HG03432 (cell line): ENCODE results near the gene ERI3.

ENCODE experiments used
- ATAC-seq: cut with Tn5 transposase; IDR thresholded peaks from one replicate; pipeline ENCODE4 v1.9.1; 2021; ENCODE audit warnings: mild to moderate bottlenecking, moderate library complexity; ENCODE audit not compliant: unreplicated experiment

Gene ERI3

GRCh38 chr1:44289530-44289929 is 65.5 kb downstream of the ERI3 start:
- ATAC-seq, result no peak

GRCh38 chr1:44288883-44289282 is 66.2 kb downstream of the ERI3 start:
- no peak for ATAC-seq

GRCh38 chr1:44284184-44284583 is 70.9 kb downstream of the ERI3 start:
- ATAC-seq, result no peak

- no peak for ATAC-seq
Measured at GRCh38 chr1:44283524-44284173, 71.4 kb downstream of the ERI3 start.

GRCh38 chr1:44282704-44283426 is 72.2 kb downstream of the ERI3 start:
- no peak for ATAC-seq

- no peak for ATAC-seq
Measured at GRCh38 chr1:44281962-44282703, 72.9 kb downstream of the ERI3 start.

GRCh38 chr1:44276901-44277300 is 78.2 kb downstream of the ERI3 start:
- no peak for ATAC-seq

- ATAC-seq, result no peak
Measured at GRCh38 chr1:44275991-44276405, 79.1 kb downstream of the ERI3 start.

GRCh38 chr1:44275296-44275962 is 79.6 kb downstream of the ERI3 start:
- no peak for ATAC-seq

- no peak for ATAC-seq
Measured at GRCh38 chr1:44273560-44274350, 81.3 kb downstream of the ERI3 start.

- no peak for ATAC-seq
Measured at GRCh38 chr1:44272992-44273391, 82.1 kb downstream of the ERI3 start.

- no peak for ATAC-seq
Measured at GRCh38 chr1:44271646-44272045, 83.4 kb downstream of the ERI3 start.

- no peak for ATAC-seq
Measured at GRCh38 chr1:44270686-44271628, 84.1 kb downstream of the ERI3 start.

- ATAC-seq, result no peak
Measured at GRCh38 chr1:44268054-44268453, 87.0 kb downstream of the ERI3 start.

GRCh38 chr1:44267438-44267837 is 87.6 kb downstream of the ERI3 start:
- ATAC-seq, result no peak

GRCh38 chr1:44266400-44267344 is 88.4 kb downstream of the ERI3 start:
- no peak for ATAC-seq

GRCh38 chr1:44265656-44266358 is 89.2 kb downstream of the ERI3 start:
- no peak for ATAC-seq

- ATAC-seq, result no peak
Measured at GRCh38 chr1:44264451-44264771, 90.6 kb downstream of the ERI3 start.
